SK-N-MC (cell line): ENCODE data around the gene NGF.
A peak's percentile ranks its signal among the peaks of the same experiment; 100 is the strongest.

ENCODE experiments used
- DNase-seq: peaks from one replicate; pipeline ENCODE4 v3.0.0-alpha.2; 2011; ENCODE audit warnings: low read depth, low spot score
- H3K27ac ChIP-seq: fragments of 200-600 bp; sonication (generic); 2 replicates; pipeline ENCODE4 v1.5.1; 2016; ENCODE audit warnings: mixed run types
- H3K36me3 ChIP-seq: fragments of 200-600 bp; sonication (generic); 2 replicates; pipeline ENCODE4 v1.6.1; 2017; ENCODE audit warnings: antibody characterized with exemption, low read length, mixed read lengths; ENCODE audit not compliant: insufficient read depth
- H3K4me3 ChIP-seq: fragments of 200-600 bp; sonication (generic); 2 replicates; pipeline ENCODE4 v1.5.1; 2016
- H3K9ac ChIP-seq: fragments of 200-600 bp; sonication (generic); 2 replicates; pipeline ENCODE4 v1.8.0; 2017; ENCODE audit warnings: mixed run types, mixed read lengths; ENCODE audit not compliant: insufficient read length
- H3K9me3 ChIP-seq: fragments of 200-600 bp; sonication (generic); 2 replicates; pipeline ENCODE4 v1.6.1; 2017; ENCODE audit warnings: low read depth, mild to moderate bottlenecking, antibody characterized with exemption, low read length, moderate library complexity, mixed read lengths
- EZH2 ChIP-seq: fragments of 200-600 bp; sonication (generic); IDR thresholded peaks from one replicate; pipeline ENCODE4 v1.6.1; 2017; ENCODE audit warnings: antibody characterized with exemption
- FOXP2 ChIP-seq: optimal IDR thresholded peaks from 2 replicates; pipeline ENCODE3; 2011; ENCODE audit warnings: mild to moderate bottlenecking, moderate library complexity; ENCODE audit not compliant: insufficient read depth; ENCODE audit errors: extremely low read length, control extremely low read depth
- POLR2AphosphoS5 ChIP-seq: IDR thresholded peaks from 2 replicates; pipeline ENCODE4 v1.6.1; 2012; ENCODE audit warnings: mild to moderate bottlenecking, low read depth, low read length, borderline replicate concordance

NGF gene

GRCh38 chr1:115266729-115267421 lies 71.2 kb downstream of the NGF start:
- Histone ChIP-seq H3K27ac (no peak overlapping the region), H3K36me3 (no peaks in the 10 kb centered on the region), H3K4me3 (no peak overlapping the region), H3K9me3 (no peaks in the 10 kb centered on the region), H3K9ac (no peak overlapping the region)
- TF ChIP-seq POLR2AphosphoS5 (no peak), FOXP2 (no peak), EZH2 (no peak)
- DNase-seq: no peak

GRCh38 chr1:115265099-115265498 lies 73.0 kb downstream of the NGF start:
- TF ChIP-seq POLR2AphosphoS5 (no peak), FOXP2 (no peak), EZH2 (no peak)
- H3K36me3 ChIP-seq: no peaks in the 10 kb centered on the region

GRCh38 chr1:115262886-115263285 lies 75.2 kb downstream of the NGF start:
- DNase-seq: no peak
- Histone ChIP-seq H3K9me3 (peaks cover 10% of the 10 kb centered on the region), H3K36me3 (no peaks in the 10 kb centered on the region), H3K27ac (no peak overlapping the region), H3K9ac (no peak overlapping the region), H3K4me3 (no peak overlapping the region)
- TF ChIP-seq FOXP2: no peak
- TF ChIP-seq EZH2: no peak
- TF ChIP-seq POLR2AphosphoS5: no peak

More at GRCh38 chr1:115265099-115265498, 73.0 kb downstream of the NGF start:
- no peaks in the 10 kb centered on the region for H3K9me3 ChIP-seq
- no peak for DNase-seq
- no peak overlapping the region for H3K27ac ChIP-seq
- no peak overlapping the region for H3K9ac ChIP-seq
- H3K4me3 ChIP-seq: no peak overlapping the region

- no peak for TF ChIP-seq FOXP2
- TF ChIP-seq POLR2AphosphoS5: no peak
- no peak for TF ChIP-seq EZH2
- no peak overlapping the region for H3K9ac ChIP-seq
- H3K4me3 ChIP-seq: no peak overlapping the region
- no peaks in the 10 kb centered on the region for H3K36me3 ChIP-seq
- no peak overlapping the region for H3K27ac ChIP-seq
- peaks cover 11% of the 10 kb centered on the region for H3K9me3 ChIP-seq
- DNase-seq: no peak
Observed at GRCh38 chr1:115261496-115261895, 76.6 kb downstream of the NGF start.

- no peak for TF ChIP-seq FOXP2
- TF ChIP-seq POLR2AphosphoS5: no peak
- no peak for TF ChIP-seq EZH2
- Histone ChIP-seq H3K27ac (no peak overlapping the region), H3K9me3 (peaks cover 11% of the 10 kb centered on the region), H3K9ac (no peak overlapping the region), H3K36me3 (no peaks in the 10 kb centered on the region), H3K4me3 (no peak overlapping the region)
- DNase-seq: no peak
Observed at GRCh38 chr1:115258302-115258866, 79.7 kb downstream of the NGF start.

GRCh38 chr1:115257591-115257990 lies 80.5 kb downstream of the NGF start:
- Histone ChIP-seq H3K4me3 (no peak overlapping the region), H3K9ac (no peak overlapping the region), H3K27ac (no peak overlapping the region), H3K36me3 (no peaks in the 10 kb centered on the region), H3K9me3 (peaks cover 15% of the 10 kb centered on the region)
- TF ChIP-seq EZH2 (no peak), FOXP2 (no peak), POLR2AphosphoS5 (no peak)
- DNase-seq: no peak

GRCh38 chr1:115255154-115255553 lies 82.9 kb downstream of the NGF start:
- Histone ChIP-seq H3K4me3 (no peak overlapping the region), H3K27ac (no peak overlapping the region), H3K36me3 (no peaks in the 10 kb centered on the region), H3K9me3 (peaks cover 15% of the 10 kb centered on the region), H3K9ac (no peak overlapping the region)
- DNase-seq: no peak
- TF ChIP-seq EZH2 (no peak), FOXP2 (no peak), POLR2AphosphoS5 (no peak)

- Histone ChIP-seq H3K36me3 (no peaks in the 10 kb centered on the region), H3K9me3 (peaks cover 4% of the 10 kb centered on the region), H3K27ac (peak overlapping the region; percentile 99), H3K9ac (peak overlapping the region; percentile 46), H3K4me3 (peak overlapping the region; percentile 74)
- DNase-seq: peak; percentile 40
- TF ChIP-seq EZH2: no peak
- TF ChIP-seq FOXP2: no peak
- no peak for TF ChIP-seq POLR2AphosphoS5
Observed at GRCh38 chr1:115252585-115252984, 85.5 kb downstream of the NGF start.
